Right renal pelvis (tissue), 4 donors: ENCODE results near the gene IRX6. TPM values are rescaled to one million over a fixed set of nuclear protein-coding genes. Genes with fewer than 3 reads are reported as not detected.

Experiments used
- DNase-seq, 4 donors: peaks; one replicate each; pipeline ENCODE4 v3.0.0-alpha.2; 2013; ENCODE audit warnings: low read depth in 4 of 4, low spot score in 3 of 4, missing footprints in 1 of 4
- polyA plus RNA-seq, 4 donors: library from polyadenylated mRNA; unstranded; fragments of 120-200 nt; gene quantifications; one replicate each; pipeline ENCODE4 v1.2.1, GENCODE V29; 2013; ENCODE audit not compliant: insufficient read length in 4 of 4

Gene IRX6
- polyA plus RNA-seq, 4 donors: 5.0 to 8.2 (median 5.6) TPM

- DNase-seq: no peak
Measured at GRCh38 chr16:55308973-55309372, 15.0 kb upstream of the IRX6 start.

GRCh38 chr16:55322327-55322726 lies 1.7 kb upstream of the IRX6 start:
- no peak for DNase-seq

- DNase-seq: no peak
Measured at GRCh38 chr16:55324285-55325079, 479 bp downstream of the IRX6 start.

GRCh38 chr16:55325080-55325447 lies 1.1 kb downstream of the IRX6 start:
- DNase-seq: no peak

GRCh38 chr16:55325458-55326109 lies 1.6 kb downstream of the IRX6 start:
- DNase-seq: no peak

GRCh38 chr16:55326261-55327092 lies 2.5 kb downstream of the IRX6 start:
- DNase-seq: no peak

- DNase-seq: no peak
Measured at GRCh38 chr16:55328611-55329569, 4.9 kb downstream of the IRX6 start.

GRCh38 chr16:55329791-55330428 lies 5.9 kb downstream of the IRX6 start:
- DNase-seq: no peak

- no peak for DNase-seq
Measured at GRCh38 chr16:55330781-55331647, 7.0 kb downstream of the IRX6 start.

GRCh38 chr16:55331648-55332185 lies 7.7 kb downstream of the IRX6 start:
- DNase-seq: no peak

GRCh38 chr16:55333684-55334083 lies 9.7 kb downstream of the IRX6 start:
- no peak for DNase-seq

- no peak for DNase-seq
Measured at GRCh38 chr16:55338646-55339045, 14.6 kb downstream of the IRX6 start.

GRCh38 chr16:55340445-55340844 lies 16.4 kb downstream of the IRX6 start:
- no peak for DNase-seq

- no peak for DNase-seq
Measured at GRCh38 chr16:55341681-55342080, 17.7 kb downstream of the IRX6 start.

- DNase-seq: no peak
Measured at GRCh38 chr16:55346475-55346874, 22.5 kb downstream of the IRX6 start.

- DNase-seq: no peak
Measured at GRCh38 chr16:55349867-55350266, 25.9 kb downstream of the IRX6 start.

GRCh38 chr16:55350984-55351383 lies 27.0 kb downstream of the IRX6 start:
- DNase-seq: no peak

GRCh38 chr16:55351936-55352335 lies 27.9 kb downstream of the IRX6 start:
- no peak for DNase-seq

GRCh38 chr16:55357241-55357640 lies 33.2 kb downstream of the IRX6 start:
- no peak for DNase-seq
